Lower leg skin (tissue), 3 donors: ENCODE measurements around the gene HIPK1.

Source experiments
- POLR2A ChIP-seq, 2 donors: fragments of 450-650 bp; IDR thresholded peaks; one replicate each; pipeline ENCODE4 v1.6.1; 2016 to 2017; ENCODE audit warnings: antibody characterized with exemption in 2 of 2, mild to moderate bottlenecking in 1 of 2, moderate library complexity in 1 of 2
- TF ChIP-seq, protein P1 (sequence below), 3 donors: fragments of 450-650 bp; IDR thresholded peaks; one replicate each; pipeline ENCODE4 v1.5.1; 2016; ENCODE audit warnings: antibody characterized with exemption in 3 of 3, mild to moderate bottlenecking in 3 of 3, moderate library complexity in 2 of 3

DNA sequence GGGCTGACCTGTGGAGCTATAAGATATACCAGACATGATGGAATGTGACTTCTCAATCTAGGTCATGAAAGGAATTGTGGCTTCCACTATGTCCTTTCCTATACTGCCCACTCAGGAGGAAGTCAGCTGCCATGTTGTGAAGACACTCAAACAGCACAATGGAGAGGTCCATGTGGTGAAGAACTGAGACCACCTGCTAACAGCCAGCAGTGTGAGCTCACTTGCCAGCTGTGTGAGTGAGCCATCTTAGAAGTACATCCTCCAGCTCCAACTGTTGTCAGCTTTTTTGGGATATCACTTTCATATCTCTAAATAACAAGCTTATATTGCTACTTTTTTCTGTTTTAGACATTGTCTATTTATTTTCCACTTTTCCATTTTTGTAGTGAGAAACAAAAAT is 79.9 kb downstream of the HIPK1 start:
- TF ChIP-seq POLR2A (IDR thresholded peaks at IDR 0.05), result no peak
- TF ChIP-seq, protein P1, sequence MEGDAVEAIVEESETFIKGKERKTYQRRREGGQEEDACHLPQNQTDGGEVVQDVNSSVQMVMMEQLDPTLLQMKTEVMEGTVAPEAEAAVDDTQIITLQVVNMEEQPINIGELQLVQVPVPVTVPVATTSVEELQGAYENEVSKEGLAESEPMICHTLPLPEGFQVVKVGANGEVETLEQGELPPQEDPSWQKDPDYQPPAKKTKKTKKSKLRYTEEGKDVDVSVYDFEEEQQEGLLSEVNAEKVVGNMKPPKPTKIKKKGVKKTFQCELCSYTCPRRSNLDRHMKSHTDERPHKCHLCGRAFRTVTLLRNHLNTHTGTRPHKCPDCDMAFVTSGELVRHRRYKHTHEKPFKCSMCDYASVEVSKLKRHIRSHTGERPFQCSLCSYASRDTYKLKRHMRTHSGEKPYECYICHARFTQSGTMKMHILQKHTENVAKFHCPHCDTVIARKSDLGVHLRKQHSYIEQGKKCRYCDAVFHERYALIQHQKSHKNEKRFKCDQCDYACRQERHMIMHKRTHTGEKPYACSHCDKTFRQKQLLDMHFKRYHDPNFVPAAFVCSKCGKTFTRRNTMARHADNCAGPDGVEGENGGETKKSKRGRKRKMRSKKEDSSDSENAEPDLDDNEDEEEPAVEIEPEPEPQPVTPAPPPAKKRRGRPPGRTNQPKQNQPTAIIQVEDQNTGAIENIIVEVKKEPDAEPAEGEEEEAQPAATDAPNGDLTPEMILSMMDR (IDR thresholded peaks at IDR 0.05), result no peak
